HG03575 (cell line): Measurements from ENCODE around the gene NHERF2.

Source experiments
- ATAC-seq: cut with Tn5 transposase; IDR thresholded peaks from one replicate; pipeline ENCODE4 v1.9.1; 2021; ENCODE audit not compliant: unreplicated experiment, insufficient number of reproducible peaks, low FRiP score; ENCODE audit errors: extremely low read depth

The NHERF2 gene

GRCh38 chr16:2048116-2048543 is 21.4 kb downstream of the NHERF2 start:
- ATAC-seq, result no peak

- ATAC-seq, result no peak
Observed at GRCh38 chr16:2053211-2053610, 26.5 kb downstream of the NHERF2 start.

- ATAC-seq, result no peak
Observed at GRCh38 chr16:2053897-2054296, 27.2 kb downstream of the NHERF2 start.

GRCh38 chr16:2054543-2055245 is 28.0 kb downstream of the NHERF2 start:
- ATAC-seq, result no peak

- no peak for ATAC-seq
Observed at GRCh38 chr16:2056077-2056476, 29.4 kb downstream of the NHERF2 start.

- ATAC-seq, result no peak
Observed at GRCh38 chr16:2056681-2057407, 30.1 kb downstream of the NHERF2 start.

GRCh38 chr16:2057438-2057837 is 30.7 kb downstream of the NHERF2 start:
- no peak for ATAC-seq

- no peak for ATAC-seq
Observed at GRCh38 chr16:2058420-2058819, 31.7 kb downstream of the NHERF2 start.

GRCh38 chr16:2058872-2059271 is 32.2 kb downstream of the NHERF2 start:
- no peak for ATAC-seq

- no peak for ATAC-seq
Observed at GRCh38 chr16:2060346-2060745, 33.6 kb downstream of the NHERF2 start.

GRCh38 chr16:2061023-2061422 is 34.3 kb downstream of the NHERF2 start:
- no peak for ATAC-seq

GRCh38 chr16:2061526-2061925 is 34.8 kb downstream of the NHERF2 start:
- no peak for ATAC-seq

- ATAC-seq, result no peak
Observed at GRCh38 chr16:2062801-2063200, 36.1 kb downstream of the NHERF2 start.

- no peak for ATAC-seq
Observed at GRCh38 chr16:2063861-2064260, 37.2 kb downstream of the NHERF2 start.

- no peak for ATAC-seq
Observed at GRCh38 chr16:2064368-2064945, 37.8 kb downstream of the NHERF2 start.

GRCh38 chr16:2066139-2066538 is 39.4 kb downstream of the NHERF2 start:
- no peak for ATAC-seq

- ATAC-seq, result no peak
Observed at GRCh38 chr16:2070576-2071453, 44.1 kb downstream of the NHERF2 start.

GRCh38 chr16:2071454-2072202 is 44.9 kb downstream of the NHERF2 start:
- ATAC-seq, result no peak

GRCh38 chr16:2072926-2073325 is 46.2 kb downstream of the NHERF2 start:
- ATAC-seq, result no peak
